ENCODE results near the gene HCK.
"Not testable (repeated sequence)": the region's sequence is repeated elsewhere in the genome, so short reads cannot be mapped to it uniquely, and the experiment has no call there.

HCK gene

DNA sequence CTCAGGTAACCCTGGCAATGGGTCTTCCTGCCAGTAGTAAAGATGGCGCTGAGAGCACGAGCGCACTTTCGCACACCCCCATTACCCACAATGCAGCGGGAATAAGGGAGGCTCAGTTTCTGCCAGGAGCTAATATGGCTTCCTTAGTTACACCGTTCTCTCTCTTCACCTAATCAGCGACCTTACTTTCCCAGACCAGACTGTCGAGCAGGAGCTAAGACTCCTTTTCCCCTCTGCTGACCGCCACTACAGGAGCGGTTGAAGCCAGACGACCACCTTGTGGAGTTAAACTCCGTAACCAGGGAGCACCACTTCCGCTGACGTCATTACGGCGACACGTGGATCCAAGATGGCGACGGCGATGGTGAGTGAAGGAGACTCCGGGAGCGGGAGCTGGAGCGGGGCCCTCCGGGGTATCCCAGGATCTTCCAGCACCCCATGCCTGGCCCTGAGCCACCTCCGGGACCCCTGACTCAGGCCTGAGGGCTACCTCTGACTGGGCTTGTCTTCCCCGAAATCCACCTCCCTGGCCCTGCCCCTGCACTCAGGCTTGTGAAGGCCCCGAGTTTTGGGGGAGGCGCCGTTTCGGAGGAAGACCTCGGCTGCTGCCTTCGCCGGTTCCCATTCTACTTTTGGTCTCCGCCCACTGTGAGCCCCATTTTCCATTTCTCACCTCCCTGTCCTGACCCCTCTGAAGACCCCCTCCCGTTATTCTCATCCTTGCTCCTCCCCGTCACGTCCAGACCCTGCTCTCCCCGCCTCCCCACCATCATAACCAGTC, 57.5 kb downstream of the HCK start, which contains the start of gene TM9SF4:
TSS of gene TM9SF4 (plus strand) at position 323 of the 781 bp plus-strand sequence. CDS start at position 350, 27 bp downstream.
- peak; percentile 98 for DNase-seq

DNA sequence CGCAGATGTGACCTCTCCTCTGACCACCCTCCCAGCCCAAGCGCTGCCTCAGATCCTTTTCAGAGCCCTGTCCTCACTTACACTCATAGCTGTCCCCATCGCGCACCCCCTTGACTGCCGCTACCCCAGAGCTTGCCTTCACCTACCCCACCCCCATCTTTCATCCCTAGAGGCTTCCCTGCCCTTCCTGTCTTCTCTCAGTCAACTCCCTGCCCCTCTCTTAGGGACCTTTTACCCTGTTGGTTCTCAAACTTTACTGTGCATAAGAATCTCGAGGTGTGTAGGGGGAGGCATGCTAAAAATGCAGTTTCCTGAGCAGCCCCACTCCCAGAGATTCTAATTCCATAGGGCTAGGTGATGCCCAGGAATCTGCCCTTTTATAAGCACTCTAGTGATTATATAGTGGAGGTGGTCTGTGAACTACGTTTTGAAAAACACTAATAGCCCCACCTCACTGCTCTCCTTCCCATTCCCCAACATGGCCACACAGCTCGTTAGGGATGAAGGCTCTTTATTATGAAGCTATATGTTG, 58.2 kb downstream of the HCK start:
- DNase-seq = peak; percentile 63

DNA sequence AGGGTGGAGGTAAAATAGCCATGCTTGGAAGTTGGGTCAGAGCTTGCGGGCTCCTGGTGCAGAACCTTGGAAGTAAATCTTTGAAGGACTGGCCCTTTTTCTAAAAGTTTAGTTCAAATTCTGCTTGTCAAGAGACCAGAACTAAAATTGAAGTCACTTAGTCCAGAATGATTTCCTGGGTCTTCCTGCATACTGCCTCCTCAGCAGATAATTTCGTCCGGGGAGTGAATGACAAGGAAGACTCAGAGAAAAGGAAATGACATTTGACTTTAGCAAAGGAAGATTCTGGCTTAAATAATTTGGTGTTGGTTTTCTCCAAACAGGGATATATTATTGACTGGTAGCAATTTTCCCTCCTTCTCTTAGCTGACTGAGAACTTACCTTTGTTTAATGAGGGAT, 58.7 kb downstream of the HCK start:
- DNase-seq = no peak

DNA sequence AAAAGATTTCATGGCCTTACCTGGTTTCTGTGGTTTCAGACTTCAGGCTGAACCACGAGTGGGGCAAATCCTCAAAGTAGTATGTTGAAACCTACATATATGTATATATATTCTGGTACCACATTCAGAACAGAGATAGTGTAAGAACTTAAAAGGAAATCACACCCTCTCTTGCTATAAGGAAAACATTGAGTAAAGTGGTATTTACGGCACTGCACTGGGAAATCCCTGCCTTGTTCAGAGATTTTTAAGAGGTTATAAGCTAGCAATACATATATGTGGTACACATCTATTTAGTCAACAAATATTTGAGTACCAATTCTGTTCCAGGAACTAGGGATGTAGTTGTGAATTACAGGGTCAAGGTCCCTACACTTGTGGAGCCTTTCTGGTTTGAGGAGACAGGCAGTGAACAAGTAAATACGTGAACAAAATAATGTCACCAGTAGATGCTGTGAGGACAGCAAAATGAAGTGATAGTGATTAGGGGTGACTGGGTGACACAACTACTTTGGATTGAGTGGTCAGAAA, 59.2 kb downstream of the HCK start:
- DNase-seq = no peak

DNA sequence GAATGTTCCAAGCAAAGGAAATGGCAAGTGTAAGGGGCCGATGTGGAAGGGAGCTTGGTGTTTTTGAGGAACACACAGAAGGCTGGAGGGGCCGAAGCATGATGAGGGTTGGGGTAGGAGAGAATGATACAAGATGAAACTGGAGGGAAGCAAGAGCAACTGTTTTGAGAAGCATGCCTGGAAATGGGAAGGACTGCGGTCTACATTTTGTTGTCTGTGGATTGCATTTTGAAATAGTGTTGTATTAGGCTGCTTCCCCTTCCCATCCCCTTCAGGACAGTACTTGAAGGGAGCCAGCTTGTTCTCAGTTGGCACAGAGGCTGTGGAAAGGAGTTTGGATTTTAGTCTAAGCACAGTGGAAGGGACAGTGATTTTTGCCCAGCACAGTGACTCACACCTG, 59.7 kb downstream of the HCK start:
- DNase-seq = no peak

DNA sequence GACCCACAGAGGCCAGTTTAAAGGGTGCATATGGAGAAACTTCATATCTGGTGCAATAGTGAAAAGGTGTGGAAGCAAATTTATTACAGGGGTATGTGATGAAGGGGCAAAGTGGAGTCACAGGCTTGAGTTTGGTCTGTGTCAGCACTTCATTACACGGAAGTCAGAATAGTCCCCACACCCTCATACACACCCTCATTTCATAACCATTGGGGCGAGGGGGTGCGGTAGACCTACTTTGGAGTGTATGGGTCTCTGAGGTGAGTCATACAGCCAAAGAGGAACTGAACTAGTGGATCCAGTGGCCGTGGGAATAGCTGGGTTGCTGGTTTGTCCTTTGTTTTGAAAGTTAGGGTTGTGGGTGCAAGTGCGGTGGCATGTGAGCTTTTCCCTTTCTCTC, 60.8 kb downstream of the HCK start:
- DNase-seq = no peak

DNA sequence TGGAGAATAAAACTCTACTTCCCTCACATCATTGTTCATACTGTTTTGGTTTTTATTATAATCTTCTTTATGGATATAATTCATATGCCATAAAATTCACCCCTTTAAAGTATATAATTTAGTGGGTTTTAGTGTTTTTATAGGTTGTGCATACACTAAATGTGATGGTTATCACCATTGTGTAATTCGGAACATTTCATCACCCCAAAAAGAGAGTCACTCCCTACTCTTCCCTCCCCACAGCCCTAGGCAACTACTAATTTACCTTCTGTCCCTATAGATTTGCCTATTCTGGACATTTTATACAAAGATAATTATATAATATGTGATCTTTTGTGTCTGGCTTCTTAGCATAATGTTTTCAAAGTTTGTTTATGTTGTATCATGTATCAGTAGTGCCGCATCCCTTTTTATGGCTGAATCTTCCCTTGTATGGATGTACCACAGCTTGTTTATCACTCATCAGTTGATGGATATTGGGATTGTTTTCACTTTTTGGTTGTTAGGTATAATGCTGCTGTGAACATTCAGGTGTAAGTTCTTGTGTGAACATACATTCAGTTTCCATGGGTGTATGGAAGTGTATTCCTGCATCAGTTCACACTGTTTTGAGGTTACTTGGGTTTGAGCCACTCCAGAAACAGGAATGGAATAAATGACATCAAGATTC, 61.7 kb downstream of the HCK start:
- no peak for DNase-seq

DNA sequence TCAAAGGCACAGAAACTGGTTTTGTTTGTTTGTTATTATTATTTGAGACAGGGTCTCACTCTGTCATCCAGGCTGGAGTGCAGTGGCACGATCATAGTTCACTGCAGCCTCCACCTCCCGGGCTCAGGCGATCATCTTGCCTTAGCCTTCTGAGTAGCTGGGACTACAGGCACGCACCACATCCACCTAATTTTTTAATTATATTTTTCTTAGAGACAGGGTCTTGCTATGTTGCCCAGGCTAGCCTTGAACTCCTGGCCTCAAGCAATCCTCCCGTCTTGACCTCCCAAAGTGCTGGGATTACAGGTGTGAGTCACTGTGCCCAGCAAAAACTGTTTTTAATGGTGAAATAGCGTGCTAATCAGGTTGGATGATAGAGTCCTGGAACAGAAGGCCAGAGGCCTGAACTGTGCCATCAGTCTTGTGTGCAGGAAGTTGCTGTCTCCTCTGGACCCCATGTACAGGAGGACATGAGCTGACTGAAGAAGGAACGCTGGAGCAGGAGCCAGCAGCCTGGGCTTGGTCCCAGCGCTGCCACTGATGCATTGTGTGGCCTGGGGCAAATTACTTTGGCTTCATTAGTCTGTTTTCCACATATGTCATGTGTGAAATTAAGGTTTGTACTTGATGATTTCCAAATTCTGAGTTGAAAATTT, 62.4 kb downstream of the HCK start:
- DNase-seq = no peak

DNA sequence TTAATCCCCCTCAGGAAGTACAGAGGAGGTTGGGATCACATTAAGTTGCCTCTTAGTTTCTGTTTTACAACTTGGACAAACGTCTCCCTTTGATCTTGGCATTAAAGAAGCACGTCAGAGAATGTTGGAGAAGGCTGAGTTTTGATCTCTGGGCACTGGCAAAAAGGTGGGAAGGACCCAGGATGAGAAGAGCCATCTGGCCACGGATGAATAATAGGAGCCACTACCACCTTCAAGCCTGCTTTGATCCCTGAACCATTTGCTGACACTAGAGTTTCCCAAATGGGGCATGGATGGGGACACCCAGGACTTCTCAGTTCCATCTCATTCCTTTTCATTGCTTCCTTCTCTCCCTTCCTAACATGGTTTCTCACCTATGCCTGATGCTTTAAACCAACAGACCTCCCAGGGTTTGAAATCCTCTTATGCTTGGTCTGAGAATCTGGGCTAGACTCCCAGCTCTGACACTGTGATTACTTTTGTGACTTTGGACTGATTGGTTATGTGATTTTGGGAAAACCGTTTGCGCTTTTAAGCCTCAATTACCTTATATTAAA, 63.2 kb downstream of the HCK start:
- DNase-seq = no peak

DNA sequence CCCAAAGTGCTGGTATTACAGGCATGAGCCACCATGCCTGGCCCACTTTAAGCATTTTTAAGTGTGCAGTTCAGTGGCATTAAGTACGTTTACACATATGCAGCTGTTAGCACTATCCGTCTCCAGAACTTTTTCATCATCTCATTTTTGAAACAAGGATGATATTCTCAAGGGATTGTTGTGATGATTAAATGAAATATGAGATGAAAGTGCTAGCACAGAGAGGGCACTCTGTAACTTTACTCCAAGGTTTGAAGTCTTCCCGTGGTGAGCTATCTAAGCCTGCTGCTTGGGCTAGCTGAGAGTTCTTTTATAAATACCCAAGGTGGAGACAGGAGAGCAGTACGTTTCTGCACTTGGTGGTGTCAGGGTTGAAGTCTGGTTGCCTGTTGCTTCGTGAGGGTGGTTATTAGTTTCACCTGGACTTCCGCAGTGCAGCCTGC, 64.1 kb downstream of the HCK start:
- peak; percentile 81 for DNase-seq

DNA sequence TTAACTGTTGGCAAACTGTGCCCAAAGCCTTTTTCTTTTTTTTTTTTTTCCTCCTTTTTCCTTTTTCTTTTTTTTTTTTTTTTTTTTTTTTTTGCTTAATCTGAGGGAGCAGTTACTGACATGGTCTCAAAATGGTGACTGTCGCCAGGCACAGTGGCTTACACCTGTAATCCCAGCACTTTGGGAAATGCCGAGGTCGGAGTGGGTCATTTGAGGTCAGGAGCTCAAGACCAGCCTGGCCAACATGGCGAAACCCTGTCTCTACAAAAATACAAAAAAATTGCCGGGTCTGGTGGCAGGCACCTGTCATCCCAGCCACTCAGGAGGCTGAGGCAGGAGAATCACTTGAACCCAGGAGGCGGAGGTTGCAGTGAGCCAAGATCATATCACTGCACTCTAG, 64.8 kb downstream of the HCK start:
- not testable (repeated sequence) for DNase-seq

DNA sequence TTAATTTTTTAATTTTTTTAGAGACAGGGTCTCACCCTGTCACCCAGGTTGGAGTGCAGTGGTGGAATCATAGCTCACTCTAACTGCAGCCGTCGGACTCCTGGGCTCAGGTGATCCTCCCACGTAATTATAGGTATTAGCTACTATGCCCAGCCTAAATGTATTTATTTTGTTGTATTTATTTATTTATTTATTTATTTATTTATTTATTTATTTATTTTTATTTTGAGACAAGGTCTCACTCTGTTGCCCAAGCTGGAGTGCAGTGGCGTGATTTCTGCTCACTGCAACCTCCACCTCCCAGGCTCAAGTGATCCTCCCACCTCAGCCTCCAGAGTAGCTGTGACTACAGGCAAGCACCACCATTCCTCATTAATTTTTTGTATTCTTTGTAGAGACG, 66.4 kb downstream of the HCK start:
- not testable (repeated sequence) for DNase-seq

DNA sequence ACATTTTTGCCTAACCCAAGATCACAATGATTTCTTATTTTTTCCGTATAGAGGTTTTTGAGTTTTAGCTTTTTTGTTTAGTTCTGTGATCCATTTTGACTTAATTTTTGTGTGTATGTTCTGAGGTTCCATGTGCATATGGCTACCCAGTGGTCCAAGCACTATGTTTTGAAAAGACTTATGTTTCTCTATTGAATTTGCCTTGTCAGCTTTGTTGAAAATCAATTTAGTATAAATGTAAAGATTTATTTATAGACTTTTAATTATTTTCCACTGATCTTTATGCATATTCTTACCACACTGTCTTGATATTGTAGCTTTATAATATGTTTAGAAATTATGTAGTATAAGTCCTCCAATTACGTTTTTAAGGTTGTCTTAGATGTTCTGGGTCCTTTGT, 67.7 kb downstream of the HCK start:
- DNase-seq = no peak

DNA sequence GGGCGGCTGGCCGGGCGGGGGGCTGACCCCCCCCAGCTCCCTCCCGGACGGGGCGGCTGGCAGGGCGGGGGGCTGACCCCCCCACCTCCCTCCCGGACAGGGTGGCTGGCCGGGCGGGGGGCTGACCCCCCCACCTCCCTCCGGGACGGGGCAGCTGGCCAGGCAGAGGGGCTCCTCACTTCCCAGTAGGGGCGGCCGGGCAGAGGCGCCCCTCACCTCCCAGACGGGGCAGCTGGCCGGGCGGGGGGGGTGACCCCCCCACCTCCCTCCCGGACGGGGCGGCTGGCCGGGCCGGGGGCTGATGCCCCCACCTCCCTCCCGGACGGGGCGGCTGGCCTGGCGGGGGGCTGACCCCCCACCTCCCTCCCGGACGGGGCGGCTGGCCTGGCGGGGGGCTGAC, 69.9 kb downstream of the HCK start:
- not testable (repeated sequence) for DNase-seq

DNA sequence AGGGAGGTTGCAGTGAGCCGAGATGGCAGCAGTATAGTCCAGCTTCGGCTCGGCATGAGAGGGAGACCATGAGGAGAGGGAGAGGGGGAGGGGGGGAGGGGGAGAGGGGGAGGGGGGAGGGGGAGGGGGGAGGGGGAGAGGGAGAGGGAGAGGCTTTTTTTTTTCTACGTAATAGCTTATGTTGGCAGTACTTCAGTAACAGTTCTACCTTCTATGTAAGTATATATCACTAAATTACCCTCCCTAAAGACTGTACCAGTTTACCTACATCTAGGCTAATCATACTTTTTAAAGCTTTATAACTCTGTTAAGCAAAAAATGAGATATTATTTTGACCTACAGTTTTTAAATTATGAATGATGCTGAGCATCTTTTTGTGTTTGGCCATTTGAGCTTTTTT, 71.0 kb downstream of the HCK start:
- DNase-seq = no peak

DNA sequence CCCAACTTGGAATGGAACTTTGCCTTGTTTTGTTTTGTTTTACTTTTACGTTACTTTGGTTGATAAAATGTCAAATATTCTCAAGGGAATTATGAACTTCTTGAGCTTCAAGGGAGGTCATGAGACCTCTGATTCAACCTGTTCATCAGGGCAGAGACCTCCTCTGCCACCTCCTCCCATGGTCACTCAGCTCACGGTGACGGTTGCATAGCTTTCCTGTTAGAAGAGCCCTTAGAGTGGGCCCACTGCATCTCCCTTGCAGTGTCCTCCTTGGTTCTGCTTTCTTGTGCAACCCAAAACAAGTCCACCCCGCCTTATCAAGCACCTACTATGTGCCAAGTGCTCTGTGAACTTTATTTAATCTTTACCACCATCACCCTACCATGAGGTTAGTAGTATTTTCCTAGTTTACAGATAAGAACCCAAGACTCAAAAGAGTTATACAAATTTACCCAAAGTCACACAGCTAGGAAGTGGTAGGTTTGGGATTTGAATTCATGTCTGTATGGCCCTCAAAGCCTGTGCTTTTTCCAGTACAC, 72.9 kb downstream of the HCK start:
- no peak for DNase-seq

DNA sequence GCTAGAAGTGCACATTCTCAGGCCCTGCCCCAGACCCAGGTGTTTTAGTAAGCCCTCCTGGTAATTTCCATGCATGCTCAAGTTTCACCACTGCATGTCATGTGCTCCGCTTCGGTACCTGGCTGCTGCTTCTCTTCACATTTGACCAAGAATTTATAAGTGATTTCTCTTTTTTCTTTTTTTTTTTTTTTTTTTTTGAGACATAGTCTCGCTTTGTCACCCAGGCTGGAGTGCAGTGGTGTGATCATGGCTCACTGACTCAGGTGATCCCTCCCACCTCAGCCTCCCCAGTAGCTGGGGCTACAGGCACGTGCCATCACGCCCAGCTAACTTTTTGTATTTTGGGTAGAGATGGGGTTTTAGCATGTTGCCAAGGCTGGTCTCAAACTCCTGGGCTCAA, 73.5 kb downstream of the HCK start:
- DNase-seq = no peak

DNA sequence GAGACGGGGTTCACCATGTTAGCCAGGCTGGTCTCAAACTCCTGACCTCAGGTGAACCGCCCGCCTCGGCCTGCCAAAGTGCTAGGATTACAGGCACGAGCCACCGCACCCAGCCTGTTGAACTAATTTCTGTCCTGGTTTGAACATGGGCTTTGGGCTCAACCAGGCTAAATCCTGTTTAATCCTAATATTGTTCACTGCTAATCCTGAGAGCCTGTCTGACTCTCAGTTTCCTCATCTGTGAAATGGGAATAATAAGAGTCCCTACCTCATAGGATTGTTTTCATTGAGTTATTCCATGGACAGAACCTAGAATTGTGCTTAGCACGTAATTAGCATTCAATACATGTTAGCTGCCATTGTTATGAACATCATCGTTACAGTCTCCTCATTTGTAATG, 74.9 kb downstream of the HCK start:
- no peak for DNase-seq

DNA sequence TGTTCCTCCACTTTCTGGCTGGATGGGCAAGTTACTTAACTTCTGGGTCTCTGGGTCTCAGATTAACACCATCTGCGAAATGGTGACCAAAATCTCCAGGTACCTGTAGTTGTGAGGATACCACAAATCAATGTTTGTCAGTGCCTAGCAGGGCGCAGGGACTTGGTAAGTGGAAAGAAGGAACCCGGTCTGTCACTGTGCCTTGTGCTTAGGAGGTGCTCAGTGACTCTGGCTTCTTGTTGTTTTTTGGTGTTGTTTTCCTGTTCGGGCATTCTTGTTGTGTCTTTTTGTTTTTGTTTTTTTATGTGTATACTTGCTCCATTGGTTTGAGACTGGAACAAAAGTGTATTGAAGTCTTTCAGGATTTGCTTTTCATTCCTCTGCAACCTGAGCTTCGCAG, 75.3 kb downstream of the HCK start:
- no peak for DNase-seq

DNA sequence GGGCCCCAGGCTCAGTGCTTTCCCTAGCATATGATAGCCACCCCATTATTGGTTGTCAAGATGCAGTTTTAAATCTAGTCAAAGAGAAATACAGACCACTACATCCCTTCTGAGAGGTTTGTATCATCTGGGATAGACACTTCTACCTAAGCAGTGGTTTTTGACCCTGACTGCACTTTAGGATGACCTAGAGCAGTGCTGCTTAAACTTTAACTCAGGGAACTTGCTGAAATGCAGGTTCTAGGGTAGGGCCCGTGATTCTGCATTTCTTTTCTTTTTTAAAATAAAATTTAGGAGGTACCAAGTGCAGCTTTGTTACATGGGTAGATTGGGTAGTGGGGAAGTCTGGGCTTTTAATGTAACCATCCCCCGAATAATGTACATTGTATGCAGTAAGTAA, 76.1 kb downstream of the HCK start:
- DNase-seq = no peak

DNA sequence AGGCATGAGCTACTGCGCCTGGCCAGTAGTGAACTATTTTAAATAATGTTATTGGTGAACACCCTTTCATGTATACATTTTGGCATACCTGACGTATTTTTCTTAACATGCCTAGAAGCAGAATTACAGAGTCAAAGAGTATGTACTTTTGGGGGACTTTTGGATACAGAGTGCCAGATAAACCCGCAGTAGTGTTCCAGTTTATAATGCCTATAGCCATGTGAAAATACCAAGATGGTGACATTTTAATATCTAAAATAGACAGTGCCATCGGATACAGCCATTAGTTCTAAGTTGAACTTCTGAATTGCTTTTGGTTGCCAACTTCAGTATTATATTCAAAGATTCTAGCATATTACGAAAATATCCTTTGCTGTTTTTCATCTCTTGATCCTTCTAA, 77.8 kb downstream of the HCK start:
- no peak for DNase-seq

DNA sequence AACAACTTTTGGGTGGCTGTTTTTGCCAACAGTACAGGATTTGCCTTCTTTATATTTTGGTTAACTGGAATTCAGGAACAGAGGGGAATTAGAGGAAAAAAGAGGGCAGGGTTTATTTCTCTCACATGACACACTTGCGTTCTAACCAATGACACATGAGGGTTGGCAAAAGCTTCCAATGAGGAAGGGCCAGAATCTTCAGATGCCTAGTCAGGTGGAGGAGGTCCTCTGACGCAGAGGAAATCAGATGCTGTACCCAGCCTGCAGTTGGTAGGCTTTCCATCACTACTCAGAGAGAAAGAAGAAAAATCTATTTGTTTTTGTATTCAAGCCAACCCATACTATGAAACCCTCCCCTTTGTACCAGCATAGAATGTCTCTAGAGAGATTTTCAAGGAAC, 78.3 kb downstream of the HCK start:
- no peak for DNase-seq

DNA sequence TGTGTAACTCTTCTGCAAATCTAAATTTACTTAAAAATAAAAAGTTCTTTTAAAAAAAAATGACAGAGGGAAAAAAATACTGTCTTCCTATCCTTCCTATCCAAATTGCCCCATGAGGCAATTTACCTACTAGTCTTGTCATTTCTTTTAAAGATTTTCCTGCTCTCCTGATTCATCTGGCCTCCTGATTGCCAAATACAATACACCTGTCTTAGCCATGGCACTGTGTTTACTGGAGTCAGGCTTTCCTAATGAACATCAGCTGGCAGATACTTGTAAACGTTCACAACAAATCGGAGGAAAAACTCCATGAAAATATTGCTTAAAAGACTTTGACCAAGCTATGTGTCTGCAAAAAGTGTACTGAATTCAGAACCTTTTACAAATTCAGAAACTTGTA, 78.9 kb downstream of the HCK start:
- DNase-seq = no peak
